Measurements from ENCODE around the gene GPR173.

DNA sequence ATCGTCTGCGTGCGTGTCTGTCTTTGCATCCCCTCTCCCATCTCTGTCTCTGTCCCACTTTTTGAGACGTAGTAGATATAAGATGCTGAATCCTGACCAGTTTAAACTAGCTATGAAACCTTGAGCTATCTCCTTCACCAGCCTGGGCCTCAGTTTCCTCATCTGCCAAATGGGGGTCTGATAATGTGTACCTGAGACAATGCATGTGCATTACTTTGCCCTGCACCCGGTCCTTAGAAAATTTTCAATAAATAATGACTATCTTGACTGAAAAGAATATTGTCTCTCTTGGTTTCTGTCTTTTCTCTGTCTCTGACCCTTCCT is 46.0 kb downstream of the GPR173 start:
- TF ChIP-seq SP2 (IDR thresholded peaks at IDR 0.05; ENCODE audit: low read length) (no peak), TAF1 (IDR thresholded peaks at IDR 0.05; ENCODE audit: low read depth, low read length) (no peak), POLR2A (IDR thresholded peaks at IDR 0.05; ENCODE audit: control extremely low read depth in 1 of 2, low read depth in 2 of 2, low read length in 2 of 2) (no peak), RXRA (IDR thresholded peaks at IDR 0.05; ENCODE audit: insufficient read depth, low read depth, low read length) (no peak)
- TF ChIP-seq, protein P1, sequence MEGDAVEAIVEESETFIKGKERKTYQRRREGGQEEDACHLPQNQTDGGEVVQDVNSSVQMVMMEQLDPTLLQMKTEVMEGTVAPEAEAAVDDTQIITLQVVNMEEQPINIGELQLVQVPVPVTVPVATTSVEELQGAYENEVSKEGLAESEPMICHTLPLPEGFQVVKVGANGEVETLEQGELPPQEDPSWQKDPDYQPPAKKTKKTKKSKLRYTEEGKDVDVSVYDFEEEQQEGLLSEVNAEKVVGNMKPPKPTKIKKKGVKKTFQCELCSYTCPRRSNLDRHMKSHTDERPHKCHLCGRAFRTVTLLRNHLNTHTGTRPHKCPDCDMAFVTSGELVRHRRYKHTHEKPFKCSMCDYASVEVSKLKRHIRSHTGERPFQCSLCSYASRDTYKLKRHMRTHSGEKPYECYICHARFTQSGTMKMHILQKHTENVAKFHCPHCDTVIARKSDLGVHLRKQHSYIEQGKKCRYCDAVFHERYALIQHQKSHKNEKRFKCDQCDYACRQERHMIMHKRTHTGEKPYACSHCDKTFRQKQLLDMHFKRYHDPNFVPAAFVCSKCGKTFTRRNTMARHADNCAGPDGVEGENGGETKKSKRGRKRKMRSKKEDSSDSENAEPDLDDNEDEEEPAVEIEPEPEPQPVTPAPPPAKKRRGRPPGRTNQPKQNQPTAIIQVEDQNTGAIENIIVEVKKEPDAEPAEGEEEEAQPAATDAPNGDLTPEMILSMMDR (IDR thresholded peaks at IDR 0.05; ENCODE audit: control extremely low read depth in 1 of 3, insufficient read depth in 1 of 3, low read depth in 1 of 3, low read length in 3 of 3) = no peak
